ENCODE results near the gene CPNE7.

The CPNE7 gene

GRCh38 chr16:89549007-89549700, 26.4 kb upstream of the CPNE7 start:
- no peak for DNase-seq (ENCODE audit: low read depth in 2 of 2)

GRCh38 chr16:89550421-89551007, 25.0 kb upstream of the CPNE7 start:
- DNase-seq (ENCODE audit: low read depth in 2 of 2): no peak

- DNase-seq (ENCODE audit: low read depth in 2 of 2): no peak
Observed at GRCh38 chr16:89552329-89552728, 23.2 kb upstream of the CPNE7 start.

- DNase-seq (ENCODE audit: low read depth in 2 of 2): no peak
Observed at GRCh38 chr16:89552913-89553312, 22.6 kb upstream of the CPNE7 start.

GRCh38 chr16:89553733-89554132, 21.8 kb upstream of the CPNE7 start:
- no peak for DNase-seq (ENCODE audit: low read depth in 2 of 2)

- DNase-seq (ENCODE audit: low read depth in 2 of 2): no peak
Observed at GRCh38 chr16:89554343-89554742, 21.2 kb upstream of the CPNE7 start.

- DNase-seq (ENCODE audit: low read depth in 2 of 2): no peak
Observed at GRCh38 chr16:89555265-89555664, 20.3 kb upstream of the CPNE7 start.

GRCh38 chr16:89555780-89556179, 19.8 kb upstream of the CPNE7 start:
- DNase-seq (ENCODE audit: low read depth in 2 of 2): no peak

GRCh38 chr16:89556750-89557689, 18.5 kb upstream of the CPNE7 start:
- peak; percentile 55 to 69 for DNase-seq (ENCODE audit: low read depth in 2 of 2)

- DNase-seq (ENCODE audit: low read depth in 2 of 2): no peak
Observed at GRCh38 chr16:89557690-89558490, 17.7 kb upstream of the CPNE7 start.

- DNase-seq (ENCODE audit: low read depth in 2 of 2): peak; percentile 81 to 85
Observed at GRCh38 chr16:89560378-89561141, 15.0 kb upstream of the CPNE7 start, which contains the start of gene RPL13. TSS of gene RPL13 (plus strand) at chr16:89560682. CDS start at chr16:89560960, 278 bp downstream.

- no peak for DNase-seq (ENCODE audit: low read depth in 2 of 2)
Observed at GRCh38 chr16:89561142-89561883, 14.2 kb upstream of the CPNE7 start.

GRCh38 chr16:89561884-89562599, 13.5 kb upstream of the CPNE7 start:
- no peak for DNase-seq (ENCODE audit: low read depth in 2 of 2)

- no peak for DNase-seq (ENCODE audit: low read depth in 2 of 2)
Observed at GRCh38 chr16:89562939-89563338, 12.6 kb upstream of the CPNE7 start.

GRCh38 chr16:89563639-89564392, 11.7 kb upstream of the CPNE7 start:
- DNase-seq (ENCODE audit: low read depth in 2 of 2): no peak

- no peak for DNase-seq (ENCODE audit: low read depth in 2 of 2)
Observed at GRCh38 chr16:89564476-89565255, 10.9 kb upstream of the CPNE7 start.

GRCh38 chr16:89565256-89565505, 10.4 kb upstream of the CPNE7 start:
- DNase-seq (ENCODE audit: low read depth in 2 of 2): no peak

Data from stimulated activated CD8-positive, alpha-beta memory T cell treated with anti-CD3 and anti-CD28 coated beads, Interleukin-7, amount 100 ng/mL, for 1 hour (primary cell).